ENCODE data around the gene LRSAM1.

DNA sequence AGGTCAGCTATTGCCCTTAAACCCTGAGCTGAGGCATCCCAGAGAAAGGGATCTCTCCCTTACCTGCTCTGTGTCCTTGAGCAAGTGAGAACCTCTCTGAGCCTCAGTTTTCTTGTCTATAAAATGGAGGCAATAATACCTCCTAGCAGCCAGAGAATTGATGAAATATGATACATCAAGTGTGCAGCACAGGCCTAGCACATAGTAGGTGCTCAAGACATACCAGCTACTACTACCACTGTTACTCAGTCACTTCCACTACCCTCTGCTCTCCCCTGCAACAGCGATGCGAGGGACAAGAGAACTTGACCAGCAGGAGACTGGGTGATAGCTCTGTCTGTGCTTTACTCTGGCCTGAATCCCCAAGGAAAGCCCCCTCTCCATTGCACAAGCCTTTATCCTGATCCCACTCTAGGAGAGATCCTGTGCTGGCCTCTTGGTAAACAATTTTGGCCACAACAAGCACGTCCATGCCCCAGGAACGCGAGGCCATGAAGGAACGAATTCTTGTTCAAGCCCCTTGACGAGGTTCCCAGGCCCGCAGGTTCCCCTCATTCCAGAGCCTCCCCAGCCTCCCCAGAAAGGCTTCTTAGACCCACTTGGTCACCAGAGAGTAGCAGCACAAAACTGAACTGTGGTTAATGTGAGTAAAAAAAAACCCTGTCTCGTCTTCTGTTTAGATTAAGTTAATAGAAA lies 39.4 kb downstream of the LRSAM1 start:
- TF ChIP-seq, protein P1, sequence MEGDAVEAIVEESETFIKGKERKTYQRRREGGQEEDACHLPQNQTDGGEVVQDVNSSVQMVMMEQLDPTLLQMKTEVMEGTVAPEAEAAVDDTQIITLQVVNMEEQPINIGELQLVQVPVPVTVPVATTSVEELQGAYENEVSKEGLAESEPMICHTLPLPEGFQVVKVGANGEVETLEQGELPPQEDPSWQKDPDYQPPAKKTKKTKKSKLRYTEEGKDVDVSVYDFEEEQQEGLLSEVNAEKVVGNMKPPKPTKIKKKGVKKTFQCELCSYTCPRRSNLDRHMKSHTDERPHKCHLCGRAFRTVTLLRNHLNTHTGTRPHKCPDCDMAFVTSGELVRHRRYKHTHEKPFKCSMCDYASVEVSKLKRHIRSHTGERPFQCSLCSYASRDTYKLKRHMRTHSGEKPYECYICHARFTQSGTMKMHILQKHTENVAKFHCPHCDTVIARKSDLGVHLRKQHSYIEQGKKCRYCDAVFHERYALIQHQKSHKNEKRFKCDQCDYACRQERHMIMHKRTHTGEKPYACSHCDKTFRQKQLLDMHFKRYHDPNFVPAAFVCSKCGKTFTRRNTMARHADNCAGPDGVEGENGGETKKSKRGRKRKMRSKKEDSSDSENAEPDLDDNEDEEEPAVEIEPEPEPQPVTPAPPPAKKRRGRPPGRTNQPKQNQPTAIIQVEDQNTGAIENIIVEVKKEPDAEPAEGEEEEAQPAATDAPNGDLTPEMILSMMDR (IDR thresholded peaks at IDR 0.05; ENCODE audit: low read depth, low read length) = no peak
- TF ChIP-seq EZH2phosphoT487 (IDR thresholded peaks at IDR 0.05; ENCODE audit: low read depth) = no peak
